HG03097 (cell line): ENCODE data around the gene ABHD4.
"Not testable (repeated sequence)": the region's sequence is repeated elsewhere in the genome, so short reads cannot be mapped to it uniquely, and the experiment has no call there.

ENCODE experiments used
- ATAC-seq: cut with Tn5 transposase; IDR thresholded peaks from one replicate; pipeline ENCODE4 v1.9.1; 2021; ENCODE audit not compliant: unreplicated experiment, low FRiP score

ABHD4 gene

GRCh38 chr14:22622255-22622654 is 24.2 kb downstream of the ABHD4 start:
- ATAC-seq: no peak

DNA sequence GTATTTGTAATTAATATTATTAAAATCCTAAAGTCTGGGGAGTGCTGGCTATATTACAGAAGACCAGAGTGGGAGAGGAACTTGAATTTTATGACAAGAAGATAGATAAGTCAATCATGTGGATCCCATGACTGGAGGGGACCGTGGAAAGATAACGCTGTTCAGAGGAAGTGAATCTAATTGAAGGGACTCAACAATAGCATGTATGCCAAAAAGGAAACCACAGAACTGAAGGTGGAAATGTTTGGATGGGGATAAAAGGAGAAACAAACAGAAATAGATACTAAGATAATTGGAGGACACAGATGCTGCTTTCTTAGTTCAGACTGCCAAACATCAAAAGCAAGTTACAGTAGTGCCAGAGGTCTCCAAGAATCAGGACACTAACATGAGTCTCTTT is 24.9 kb downstream of the ABHD4 start:
- no peak for ATAC-seq

DNA sequence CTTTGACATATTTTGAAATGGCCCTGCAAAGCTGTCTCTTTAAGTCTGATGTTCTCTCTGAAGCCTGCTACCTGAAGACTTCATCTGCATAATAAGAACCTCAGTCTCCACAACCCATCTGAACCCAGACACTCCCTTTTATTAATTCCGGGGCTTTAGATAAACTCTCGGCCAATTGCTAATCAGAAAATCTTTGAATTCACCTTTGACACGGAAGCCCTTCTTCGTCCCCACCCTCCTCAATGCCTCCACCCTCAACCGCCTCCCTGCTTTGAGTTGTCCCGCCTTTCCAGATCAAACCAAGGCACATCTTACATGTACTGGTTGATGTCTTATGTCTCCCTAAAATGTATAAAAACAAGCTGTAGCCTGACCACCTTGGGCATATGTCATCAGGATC is 28.5 kb downstream of the ABHD4 start:
- no peak for ATAC-seq

DNA sequence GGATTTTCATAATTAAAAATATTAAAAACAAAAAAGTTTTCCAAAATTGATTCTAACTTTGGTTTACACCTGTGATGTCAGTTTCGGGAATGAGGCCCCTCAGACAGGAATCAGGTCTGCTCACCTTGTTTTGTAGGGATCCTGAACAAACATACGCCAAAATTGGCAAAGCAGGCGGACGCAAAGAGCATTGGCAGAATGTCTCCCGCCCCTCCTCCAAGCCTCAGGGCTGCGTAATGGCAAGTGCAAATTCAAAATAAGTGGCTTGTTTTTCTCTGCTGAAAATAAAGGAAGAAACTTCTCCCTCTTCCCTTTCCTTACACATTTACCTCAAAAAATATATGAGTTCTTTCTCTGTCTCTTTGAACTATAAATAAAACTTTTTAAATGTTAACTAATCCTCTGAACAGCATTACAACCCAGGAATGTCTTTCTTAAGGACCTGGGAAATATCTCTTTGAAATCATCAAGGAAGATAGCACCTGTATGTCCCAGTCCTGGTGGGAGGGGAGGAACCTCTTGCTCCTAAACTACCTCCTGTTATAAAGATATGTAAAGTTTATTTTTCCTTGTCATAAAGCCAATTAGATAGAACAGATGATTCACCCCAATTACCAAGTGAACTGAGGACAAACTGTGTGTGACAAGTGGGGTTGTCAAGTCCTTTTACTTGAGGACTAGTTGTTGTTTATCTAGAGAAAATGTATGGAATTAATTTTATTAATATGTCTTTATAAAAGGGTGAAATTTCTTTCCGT is 29.6 kb downstream of the ABHD4 start:
- ATAC-seq: no peak

DNA sequence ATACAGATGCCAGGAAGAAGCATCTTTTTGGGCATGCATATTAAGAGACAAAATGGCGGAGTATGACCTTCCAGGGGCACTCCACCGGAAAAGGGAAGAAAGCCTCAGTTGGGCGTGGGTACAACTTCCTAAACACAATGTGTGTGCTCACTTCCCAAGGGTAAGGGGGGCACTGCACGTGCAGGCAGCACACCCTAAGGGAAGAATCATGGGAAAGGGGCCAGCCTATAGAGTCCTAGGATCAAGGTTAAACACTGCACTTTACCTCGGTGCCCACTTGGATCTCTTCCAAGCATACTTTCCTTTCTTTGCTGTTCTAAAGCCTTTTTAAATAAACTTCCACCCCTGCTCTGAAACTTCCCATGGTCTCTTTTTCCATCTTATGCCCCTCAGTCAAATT is 31.3 kb downstream of the ABHD4 start:
- ATAC-seq: no peak

DNA sequence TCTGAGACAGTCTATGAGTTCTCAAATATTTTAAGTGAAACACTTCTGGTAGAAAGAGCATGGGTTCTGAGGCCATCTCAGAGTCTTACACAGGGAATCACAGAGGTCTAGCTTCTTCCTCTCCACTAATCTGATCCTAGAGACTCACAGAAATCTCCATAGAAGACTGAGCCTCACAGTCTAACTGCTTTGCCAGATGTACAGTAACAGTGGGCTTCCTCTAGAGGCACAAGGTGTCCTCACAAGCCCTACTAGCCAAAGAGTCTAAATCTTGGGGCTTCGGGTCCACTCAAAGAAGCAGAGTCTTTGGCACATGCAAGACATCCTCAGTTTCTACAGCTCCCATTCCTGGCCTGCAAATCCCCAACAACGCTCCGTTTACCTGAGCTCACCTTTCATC is 32.0 kb downstream of the ABHD4 start:
- ATAC-seq: no peak

DNA sequence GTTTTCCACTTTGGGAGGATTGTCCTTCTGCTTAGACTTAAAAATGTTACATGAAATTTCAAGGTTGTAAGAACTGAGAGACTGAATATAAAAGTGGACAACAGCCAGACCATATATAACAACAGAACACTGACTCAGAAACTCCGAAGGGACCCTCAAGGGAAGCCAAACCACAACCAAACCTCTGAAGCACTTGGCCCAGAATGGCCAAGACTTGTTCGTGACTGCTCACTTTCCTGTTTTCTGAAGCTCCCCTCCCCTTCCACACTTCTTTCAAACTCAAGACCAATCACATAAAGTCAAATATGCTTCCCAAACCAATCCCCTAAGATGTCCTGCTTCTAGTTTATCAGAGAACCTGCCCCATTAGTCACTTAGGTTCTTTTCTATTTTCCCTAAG is 32.4 kb downstream of the ABHD4 start:
- no peak for ATAC-seq

- ATAC-seq: no peak
These were observed 36.3 kb downstream of the ABHD4 start for GRCh38 chr14:22634233-22634900.

DNA sequence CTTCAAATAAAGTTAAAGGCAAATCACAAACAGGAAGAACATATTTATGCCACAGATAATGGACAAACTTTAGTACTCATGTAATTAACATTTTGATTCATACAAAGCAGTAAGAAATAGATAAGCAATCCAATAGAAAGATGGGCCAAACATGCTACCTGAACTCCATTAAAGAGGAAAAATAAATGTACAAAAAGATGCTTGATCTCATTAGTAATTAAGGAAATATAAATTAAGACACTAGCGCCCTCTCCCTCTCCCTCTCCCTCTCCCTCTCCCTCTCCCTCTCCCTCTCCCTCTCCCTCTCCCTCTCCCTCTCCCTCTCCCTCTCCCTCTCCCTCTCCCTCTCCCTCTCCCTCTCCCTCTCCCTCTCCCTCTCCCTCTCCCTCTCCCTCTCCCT is 37.9 kb downstream of the ABHD4 start:
- ATAC-seq: not testable (repeated sequence)

DNA sequence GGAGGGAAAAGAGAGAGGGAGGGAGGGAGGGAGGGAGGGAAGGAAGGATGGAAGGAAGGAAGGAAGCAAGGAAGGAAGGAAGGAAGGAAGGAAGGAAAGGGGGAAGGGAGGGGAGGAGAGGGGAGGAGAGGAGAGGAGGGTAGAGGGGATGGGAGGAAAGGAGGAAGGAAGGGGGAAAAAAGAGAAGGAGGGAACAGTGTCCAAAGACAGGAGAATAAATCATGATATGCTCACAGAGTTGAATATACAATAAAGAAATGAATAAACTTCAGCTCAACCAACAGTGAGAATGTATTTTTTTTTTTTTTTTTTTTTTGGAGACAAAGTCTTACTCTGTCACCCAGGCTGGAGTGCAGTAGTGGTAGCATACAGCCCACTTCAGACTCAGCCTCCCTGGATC is 42.1 kb downstream of the ABHD4 start:
- ATAC-seq: no peak

- ATAC-seq: no peak
These were observed 43.7 kb downstream of the ABHD4 start for GRCh38 chr14:22641846-22642245.

GRCh38 chr14:22644305-22644635 is 46.2 kb downstream of the ABHD4 start, which contains the start of gene OR6J1:
OR6J1 (minus strand) TSS chr14:22644352; CDS start chr14:22634811, 9,541 bp downstream.
- ATAC-seq: no peak

DNA sequence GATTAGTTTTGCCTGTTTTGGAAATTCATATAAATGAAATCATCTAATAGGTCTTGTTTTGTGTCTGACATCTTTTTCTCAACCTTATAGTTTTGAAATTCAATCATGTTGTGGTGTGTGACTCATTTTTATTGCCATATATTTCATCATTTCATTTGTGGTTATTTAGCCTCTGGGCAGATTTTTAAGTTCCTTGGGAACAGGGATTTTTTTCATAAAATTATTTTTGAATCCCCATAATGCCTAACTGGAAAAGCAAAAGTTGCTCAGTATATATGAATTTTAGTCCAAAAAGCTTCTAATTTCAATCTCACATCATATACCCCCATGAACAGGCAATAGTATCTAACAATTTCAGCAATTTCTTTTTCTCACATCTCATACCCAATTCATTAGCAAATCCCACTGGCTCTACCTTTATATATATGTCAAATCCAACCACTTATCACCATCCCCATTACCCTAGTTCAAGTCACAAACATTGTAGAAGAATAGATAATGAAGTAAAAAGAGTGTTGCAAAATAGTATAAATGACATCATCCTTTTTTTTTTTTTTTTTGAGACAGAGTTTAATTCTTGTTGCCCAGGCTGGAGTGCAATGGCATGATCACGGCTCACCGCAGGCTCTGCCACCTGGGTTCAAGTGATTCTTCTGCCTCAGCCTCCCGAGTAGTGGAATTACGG is 48.6 kb downstream of the ABHD4 start:
- ATAC-seq: no peak

GRCh38 chr14:22648506-22648905 is 50.4 kb downstream of the ABHD4 start:
- no peak for ATAC-seq

- ATAC-seq: no peak
These were observed 52.1 kb downstream of the ABHD4 start for GRCh38 chr14:22650046-22650739.

DNA sequence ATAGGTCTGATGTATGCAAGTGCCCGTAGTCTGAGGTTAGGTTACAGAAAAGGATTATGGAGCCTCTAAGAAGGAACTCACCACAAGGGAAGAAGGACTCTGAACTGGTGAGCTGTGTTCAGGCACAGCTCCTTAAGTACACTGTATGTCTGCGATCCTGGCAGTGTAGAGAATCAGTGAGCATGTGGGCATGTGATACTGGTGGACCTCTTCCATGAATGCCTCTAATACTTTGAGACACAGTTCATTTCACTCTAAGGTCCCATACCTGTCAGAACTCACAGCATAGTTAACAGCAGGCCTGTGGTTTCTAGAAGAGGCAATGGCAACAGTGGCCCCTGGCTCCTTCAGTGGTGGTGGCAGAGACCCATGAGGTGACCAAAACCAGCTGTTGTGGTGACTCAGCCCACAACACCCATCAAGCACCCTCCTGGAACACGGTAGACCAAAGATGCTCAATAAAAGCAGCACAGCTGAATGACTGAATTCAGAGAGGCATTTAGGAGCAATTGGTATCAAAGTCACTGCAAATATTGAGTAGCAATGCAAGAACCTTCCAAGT is 52.9 kb downstream of the ABHD4 start:
- no peak for ATAC-seq

DNA sequence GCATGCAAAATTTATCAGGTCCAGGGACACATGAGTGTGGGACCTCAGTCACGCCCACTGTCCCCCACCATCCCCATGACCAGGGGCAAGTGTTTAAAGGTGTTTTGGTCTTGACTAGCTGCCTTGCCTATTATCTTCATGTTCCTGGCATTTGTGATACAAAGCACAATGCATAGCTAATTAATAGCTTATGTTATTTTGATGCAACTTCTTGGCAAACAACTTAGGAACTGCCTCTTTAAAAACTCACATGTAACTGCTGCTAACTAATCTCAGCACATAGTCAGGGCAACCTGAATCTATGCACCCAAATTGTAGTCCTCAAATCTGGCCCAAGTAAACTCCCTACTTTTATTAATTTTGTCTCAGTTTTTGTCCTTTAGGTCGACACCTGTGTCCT is 53.5 kb downstream of the ABHD4 start:
- ATAC-seq: no peak

- ATAC-seq: no peak
These were observed 55.0 kb downstream of the ABHD4 start for GRCh38 chr14:22653012-22653621.

DNA sequence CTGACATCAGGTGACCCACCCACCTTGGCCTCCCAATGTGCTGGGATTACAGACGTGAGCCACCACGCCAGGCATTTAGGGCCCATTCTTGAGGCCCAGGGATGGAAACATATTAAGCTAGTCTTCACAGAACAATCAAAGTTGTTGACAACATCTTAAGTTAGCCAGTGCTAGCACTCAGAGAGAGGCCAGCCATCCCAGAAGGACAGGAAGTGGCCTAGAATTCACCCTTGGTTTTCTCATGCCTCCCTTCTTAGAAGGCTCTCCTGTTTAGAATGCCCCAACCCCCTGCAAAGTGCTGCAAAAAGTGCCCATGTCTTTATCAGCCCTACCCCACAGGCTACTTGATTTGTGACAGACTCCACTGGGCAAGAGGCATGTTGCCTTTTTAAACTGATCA is 58.1 kb downstream of the ABHD4 start:
- ATAC-seq: no peak

- no peak for ATAC-seq
These were observed 59.0 kb downstream of the ABHD4 start for GRCh38 chr14:22656945-22657731.
